Testis (tissue), 3 donors: ENCODE data around the gene GALM. TPM values are rescaled to one million over a fixed set of nuclear protein-coding genes. Genes with fewer than 3 reads are reported as not detected.

ENCODE experiments used
- DNase-seq: peaks from one replicate; pipeline ENCODE4 v3.0.0-alpha.2; 2019
- H3K27ac ChIP-seq, 2 donors: fragments of 200-600 bp; sonication (generic); one replicate each; pipeline ENCODE4 v1.5.1; 2019
- H3K27me3 ChIP-seq: fragments of 200-600 bp; sonication (generic); one replicate; pipeline ENCODE4 v1.5.1; 2019
- H3K36me3 ChIP-seq: fragments of 200-600 bp; sonication (generic); one replicate; pipeline ENCODE4 v1.5.1; 2017; ENCODE audit warnings: low read depth; ENCODE audit errors: missing control alignments
- H3K4me1 ChIP-seq: fragments of 200-600 bp; sonication (generic); one replicate; pipeline ENCODE4 v1.5.1; 2019
- H3K4me3 ChIP-seq, 2 donors: fragments of 200-600 bp; sonication (generic); one replicate each; pipeline ENCODE4 v1.5.1; 2017 to 2019
- H3K9me3 ChIP-seq: fragments of 200-600 bp; sonication (generic); one replicate; pipeline ENCODE4 v1.5.1; 2017
- CTCF ChIP-seq, 3 experiments: fragments of 450-650 bp in 2 of 3; fragments of 200-600 bp in 1 of 3; sonication (generic) in 1 of 3; IDR thresholded peaks; one replicate each; pipeline ENCODE4 v1.5.1; 2016 to 2019; ENCODE audit warnings: antibody characterized with exemption in 3 of 3, mild to moderate bottlenecking in 2 of 3, moderate library complexity in 1 of 3
- POLR2A ChIP-seq: fragments of 450-650 bp; IDR thresholded peaks from one replicate; pipeline ENCODE4 v1.6.1; 2017; ENCODE audit warnings: antibody characterized with exemption, mild to moderate bottlenecking, moderate library complexity
- WGBS, 2 donors: methylation state at CpG; one replicate each; pipeline ENCODE4 v1.1.5; 2018; 5-methylcytosine and 5-hydroxymethylcytosine counted together
- intact Hi-C: fragments of 100-400 bp; cut with DNase I; formaldehyde crosslinking; loops from one replicate; pipeline ENCODE4 v1.15.1; 2023; ENCODE audit warnings: low total_unique reads
- polyA plus RNA-seq: library from polyadenylated mRNA; stranded (reverse); fragments of 350-450 nt; fragmentation: Illumina TruSeq; extraction: RNeasy Lipid Tissue Mini Kit (QIAGEN cat#74804); gene quantifications from one replicate; pipeline ENCODE4 v1.2.3, GENCODE V29; 2014; ENCODE audit warnings: low read depth, low replicate concordance; ENCODE audit not compliant: insufficient read depth
- total RNA-seq, 2 donors: library from RNA; depleted of rRNA; stranded (reverse); fragments of >200 nt; gene quantifications; one replicate each; pipeline ENCODE4 v1.2.3, GENCODE V29; 2016

GALM gene
- total and polyA plus RNA-seq, 3 donors from 2014 or later: 8.5 to 11.8 (median 9.1) TPM

GRCh38 chr2:38748943-38749804 is 83.3 kb downstream of the GALM start:
- intact Hi-C loops: no loop called here
- H3K27ac ChIP-seq: no peak overlapping the region

DNA sequence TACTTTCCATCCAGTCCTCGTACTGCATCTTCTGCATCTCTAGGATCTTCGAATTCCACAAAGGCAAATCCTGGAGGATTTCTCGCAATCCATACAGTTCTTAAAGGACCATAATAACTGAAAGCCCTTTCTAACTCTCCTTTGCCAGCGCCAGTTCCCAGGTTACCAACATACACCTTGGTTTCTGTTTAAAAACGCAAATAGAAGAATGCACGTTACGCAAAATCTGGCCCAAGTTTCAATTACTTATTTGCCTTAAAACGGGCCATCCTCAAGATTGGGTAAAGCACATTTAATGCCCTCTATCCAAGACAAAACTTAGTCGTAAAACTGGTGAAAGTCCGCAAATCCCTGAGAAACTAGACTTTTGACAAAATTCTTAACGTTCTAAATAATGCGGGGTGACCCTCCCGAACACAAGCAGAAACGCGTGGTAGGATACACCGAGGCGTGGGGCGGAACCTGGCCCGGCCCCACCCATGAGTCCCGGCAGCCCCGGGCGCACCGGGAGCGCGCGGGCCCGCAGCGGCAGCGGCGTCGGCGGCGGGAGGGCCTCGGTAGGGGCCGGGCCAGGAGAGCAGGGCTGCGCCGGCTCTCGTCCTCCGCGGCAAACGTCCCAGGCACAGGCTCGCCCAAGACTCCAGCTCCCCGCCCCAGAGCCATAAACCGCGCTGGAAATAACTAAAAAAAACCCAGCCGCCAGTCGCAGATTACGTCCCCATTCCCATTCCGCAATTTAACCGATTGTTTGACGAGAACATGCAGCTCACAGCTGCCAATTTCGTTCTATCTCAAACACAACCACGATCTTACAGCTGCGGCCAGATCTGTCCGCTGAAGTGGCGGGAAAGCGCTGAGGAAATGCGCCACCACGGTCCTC is 84.3 kb downstream of the GALM start:
- Histone ChIP-seq H3K4me3 (peak overlapping the region; percentile 86 to 88), H3K9me3 (no peaks in the 10 kb centered on the region), H3K36me3 (no peaks in the 10 kb centered on the region), H3K27me3 (no peaks in the 10 kb centered on the region), H3K27ac (peak overlapping the region; percentile 98 to 100), H3K4me1 (peaks cover 28% of the 10 kb centered on the region)
- WGBS, 2 donors: 0 to 1% methylated on average over 30 to 59 of the region's 59 CpGs
- DNase-seq: peak; percentile 70
- peak; percentile 80 for TF ChIP-seq POLR2A
- TF ChIP-seq CTCF (IDR thresholded peaks at IDR 0.05): no peak
- intact Hi-C loops: no loop called here

More at GRCh38 chr2:38748943-38749804, 83.3 kb downstream of the GALM start:
- no peaks in the 10 kb centered on the region for H3K27me3 ChIP-seq
- H3K9me3 ChIP-seq: no peaks in the 10 kb centered on the region
- H3K4me3 ChIP-seq: peak overlapping the region; percentile 86 to 88
- peaks cover 28% of the 10 kb centered on the region for H3K4me1 ChIP-seq
- no peaks in the 10 kb centered on the region for H3K36me3 ChIP-seq
- no peak for TF ChIP-seq POLR2A
- TF ChIP-seq CTCF (IDR thresholded peaks at IDR 0.05): no peak
- WGBS, 2 donors: 45 to 55% methylated on average over 26 of the region's 26 CpGs
- DNase-seq: no peak

- peak; percentile 99 for DNase-seq
- intact Hi-C loops: no loop called here
- Histone ChIP-seq H3K4me3 (peak within 1 kb of the TSS; percentile 86 to 88), H3K4me1 (peaks cover 28% of the 10 kb centered on the region), H3K27me3 (no peaks in the 10 kb centered on the region), H3K27ac (peak within 1 kb of the TSS; percentile 98 to 100), H3K36me3 (no peaks in the 10 kb centered on the region), H3K9me3 (no peaks in the 10 kb centered on the region)
- no peak for TF ChIP-seq CTCF (IDR thresholded peaks at IDR 0.05)
- peak; percentile 98 for TF ChIP-seq POLR2A
- 0 to 1% methylated on average over 45 to 68 of the region's 68 CpGs for WGBS, 2 donors
Observed at GRCh38 chr2:38750891-38751595, 85.1 kb downstream of the GALM start, which contains the start of gene SRSF7. Gene SRSF7 (minus strand): TSS chr2:38751361. CDS start chr2:38751256, 105 bp downstream.

DNA sequence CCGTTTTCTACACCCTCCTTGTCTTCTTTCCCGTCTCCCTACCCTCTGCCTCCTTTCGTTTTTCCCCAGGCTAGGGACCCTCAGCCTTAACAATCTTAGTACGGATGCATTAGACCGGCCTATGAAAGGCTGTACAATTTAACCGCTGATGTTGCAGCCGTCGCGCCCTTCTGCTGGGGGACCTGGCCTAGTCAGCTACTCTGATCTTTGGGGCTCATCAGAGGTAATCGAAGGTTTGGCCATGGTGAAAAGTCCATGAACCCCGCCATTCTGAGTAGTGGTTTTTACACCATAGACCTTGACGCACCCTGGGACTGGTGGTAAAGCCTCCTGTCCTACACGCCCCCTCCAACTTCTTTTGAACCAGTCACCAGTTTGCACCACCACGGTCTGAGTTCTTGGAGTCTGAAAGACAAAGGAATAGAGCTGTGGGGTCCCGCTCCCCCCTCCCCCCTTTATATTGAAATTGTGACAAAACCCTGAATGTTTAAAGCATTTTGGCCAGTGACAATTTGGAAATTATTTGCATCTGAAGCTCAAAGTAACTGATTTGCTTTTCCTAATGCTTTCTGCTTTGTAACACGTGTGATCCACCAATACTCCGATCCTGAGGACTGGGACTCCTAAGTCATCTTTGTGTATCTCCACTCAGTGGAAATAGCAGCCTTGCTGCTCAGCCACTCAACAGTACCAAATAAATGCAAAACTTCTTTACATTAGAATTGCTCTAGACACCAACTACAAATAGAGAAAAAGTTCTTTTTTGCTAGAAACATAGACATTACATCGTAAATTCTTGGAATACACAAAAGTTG is 85.9 kb downstream of the GALM start:
- H3K4me1 ChIP-seq: peaks cover 27% of the 10 kb centered on the region
- DNase-seq: no peak
- no peaks in the 10 kb centered on the region for H3K9me3 ChIP-seq
- H3K36me3 ChIP-seq: no peaks in the 10 kb centered on the region
- intact Hi-C loops: no loop called here
- WGBS, 2 donors: 19 to 23% methylated on average over 18 of the region's 18 CpGs
- TF ChIP-seq CTCF (IDR thresholded peaks at IDR 0.05) (no peak), POLR2A (no peak)
- peak overlapping the region; percentile 98 to 100 for H3K27ac ChIP-seq
- H3K27me3 ChIP-seq: no peaks in the 10 kb centered on the region
- peak overlapping the region; percentile 86 to 88 for H3K4me3 ChIP-seq
